Mesendoderm (in vitro differentiated cells): ENCODE results near the gene DNAH17.

Experiments
- DNase-seq: peaks from one replicate; pipeline ENCODE4 v3.0.0; 2013
- H2AK5ac ChIP-seq: 2 replicates; pipeline ENCODE4 v1.6.1; 2013; ENCODE audit warnings: low read length, inconsistent platforms
- H2BK120ac ChIP-seq: 2 replicates; pipeline ENCODE4 v1.6.1; 2013; ENCODE audit warnings: low read depth, mild to moderate bottlenecking, low read length, moderate library complexity, mixed read lengths
- H2BK15ac ChIP-seq: replicated peaks from 2 replicates; pipeline ENCODE4 v1.6.1; 2013; ENCODE audit warnings: low read depth, mild to moderate bottlenecking, moderate library complexity
- H2BK5ac ChIP-seq: 2 replicates; pipeline ENCODE4 v1.6.1; 2013; ENCODE audit warnings: low read length, inconsistent platforms
- H3K18ac ChIP-seq: 2 replicates; pipeline ENCODE4 v1.6.1; 2013; ENCODE audit warnings: mild to moderate bottlenecking, low read length, mixed read lengths
- H3K23ac ChIP-seq: one replicate; pipeline ENCODE4 v1.6.1; 2013; ENCODE audit warnings: low read length
- H3K27ac ChIP-seq: 2 replicates; pipeline ENCODE4 v1.5.1; 2013; ENCODE audit warnings: low read depth, mild to moderate bottlenecking, inconsistent platforms, low read length, moderate library complexity
- H3K27me3 ChIP-seq: 2 replicates; pipeline ENCODE4 v1.6.1; 2013; ENCODE audit warnings: low read length, control low read depth, mild to moderate bottlenecking, inconsistent platforms; ENCODE audit not compliant: insufficient read depth, poor library complexity
- H3K36me3 ChIP-seq: 2 replicates; pipeline ENCODE4 v1.6.1; 2013; ENCODE audit warnings: low read length, inconsistent platforms; ENCODE audit not compliant: control insufficient read depth, insufficient read depth
- H3K4ac ChIP-seq: one replicate; pipeline ENCODE4 v1.6.1; 2013; ENCODE audit warnings: low read depth, mild to moderate bottlenecking, low read length, moderate library complexity
- H3K4me1 ChIP-seq: 2 replicates; pipeline ENCODE4 v1.6.1; 2013; ENCODE audit warnings: low read depth, low read length, inconsistent platforms; ENCODE audit not compliant: control insufficient read depth
- H3K4me2 ChIP-seq: 2 replicates; pipeline ENCODE4 v1.6.1; 2013; ENCODE audit warnings: low read length
- H3K4me3 ChIP-seq: 2 replicates; pipeline ENCODE4 v1.5.1; 2013; ENCODE audit warnings: mild to moderate bottlenecking, low read length
- H3K56ac ChIP-seq: one replicate; pipeline ENCODE4 v1.6.1; 2013; ENCODE audit warnings: low read length
- H3K79me1 ChIP-seq: 2 replicates; pipeline ENCODE4 v1.6.1; 2013; ENCODE audit warnings: low read length, inconsistent platforms
- H3K79me2 ChIP-seq: 2 replicates; pipeline ENCODE4 v1.6.1; 2013; ENCODE audit warnings: mild to moderate bottlenecking, low read length; ENCODE audit not compliant: control insufficient read depth, insufficient read depth
- H3K9ac ChIP-seq: 2 replicates; pipeline ENCODE4 v1.6.1; 2013; ENCODE audit warnings: low read length, inconsistent platforms
- H4K5ac ChIP-seq: one replicate; pipeline ENCODE4 v1.6.1; 2013; ENCODE audit warnings: low read length
- H4K8ac ChIP-seq: one replicate; pipeline ENCODE4 v1.6.1; 2013; ENCODE audit warnings: low read depth, mild to moderate bottlenecking, control low read depth, low read length, moderate library complexity
- WGBS: extraction: QIAGEN DNeasy Blood & Tissue Kit; methylation state at CpG from one replicate; pipeline ENCODE4 v1.1.7; 2013; ENCODE audit warnings: low lambda C conversion rate, missing lambda C conversion rate; ENCODE audit not compliant: insufficient coverage; ENCODE audit errors: extremely low coverage; 5-methylcytosine and 5-hydroxymethylcytosine counted together

The DNAH17 gene

GRCh38 chr17:78417531-78417909 lies 159.7 kb downstream of the DNAH17 start:
- Histone ChIP-seq H3K27me3 (no peaks in the 10 kb centered on the region), H3K23ac (no peak overlapping the region), H3K4ac (no peak overlapping the region), H4K8ac (no peak overlapping the region), H2BK15ac (no peak overlapping the region), H3K27ac (no peak overlapping the region), H3K79me1 (peaks cover 16% of the 10 kb centered on the region), H2BK5ac (no peak overlapping the region), H3K9ac (no peak overlapping the region), H3K4me2 (no peak overlapping the region), H3K4me3 (no peak overlapping the region), H2AK5ac (no peak overlapping the region), H2BK120ac (no peak overlapping the region), H3K18ac (no peak overlapping the region), H3K36me3 (peaks cover 3% of the 10 kb centered on the region), H4K5ac (no peak overlapping the region), H3K4me1 (no peaks in the 10 kb centered on the region), H3K79me2 (peaks cover 16% of the 10 kb centered on the region), H3K56ac (no peak overlapping the region)
- no peak for DNase-seq
- no CpG with 5 or more reads among the region's 13 CpGs for WGBS

GRCh38 chr17:78416791-78417530 lies 160.2 kb downstream of the DNAH17 start:
- Histone ChIP-seq H3K36me3 (no peaks in the 10 kb centered on the region), H3K4me2 (no peak overlapping the region), H3K4me1 (no peaks in the 10 kb centered on the region), H3K79me1 (peaks cover 17% of the 10 kb centered on the region), H3K4ac (no peak overlapping the region), H4K8ac (no peak overlapping the region), H3K4me3 (no peak overlapping the region), H2BK15ac (no peak overlapping the region), H3K23ac (no peak overlapping the region), H4K5ac (no peak overlapping the region), H3K79me2 (peaks cover 21% of the 10 kb centered on the region), H3K27ac (no peak overlapping the region), H3K56ac (peak overlapping the region; percentile 28), H2BK120ac (no peak overlapping the region), H3K18ac (no peak overlapping the region), H3K9ac (no peak overlapping the region), H2BK5ac (no peak overlapping the region), H2AK5ac (no peak overlapping the region), H3K27me3 (no peaks in the 10 kb centered on the region)
- WGBS: no CpG with 5 or more reads among the region's 15 CpGs
- DNase-seq: no peak

- H3K36me3 ChIP-seq: no peaks in the 10 kb centered on the region
- WGBS: no CpG with 5 or more reads among the region's 17 CpGs
- H3K9ac ChIP-seq: no peak overlapping the region
- H3K18ac ChIP-seq: no peak overlapping the region
- no peak overlapping the region for H2BK120ac ChIP-seq
- H3K27ac ChIP-seq: no peak overlapping the region
- H3K27me3 ChIP-seq: no peaks in the 10 kb centered on the region
- H3K4me1 ChIP-seq: no peaks in the 10 kb centered on the region
- no peak overlapping the region for H4K5ac ChIP-seq
- H2BK5ac ChIP-seq: no peak overlapping the region
- no peak overlapping the region for H2BK15ac ChIP-seq
- H3K56ac ChIP-seq: no peak overlapping the region
- no peak overlapping the region for H3K4me3 ChIP-seq
- H4K8ac ChIP-seq: no peak overlapping the region
- peaks cover 20% of the 10 kb centered on the region for H3K79me1 ChIP-seq
- no peak overlapping the region for H3K23ac ChIP-seq
- no peak for DNase-seq
- no peak overlapping the region for H2AK5ac ChIP-seq
- no peak overlapping the region for H3K4me2 ChIP-seq
- no peak overlapping the region for H3K4ac ChIP-seq
- peaks cover 25% of the 10 kb centered on the region for H3K79me2 ChIP-seq
Observed at GRCh38 chr17:78415821-78416711, 161.1 kb downstream of the DNAH17 start.

GRCh38 chr17:78414178-78415162 lies 162.7 kb downstream of the DNAH17 start:
- no peak overlapping the region for H3K4me2 ChIP-seq
- H2BK5ac ChIP-seq: no peak overlapping the region
- H3K27me3 ChIP-seq: no peaks in the 10 kb centered on the region
- no peak overlapping the region for H3K4ac ChIP-seq
- no peak for DNase-seq
- H3K18ac ChIP-seq: no peak overlapping the region
- H2AK5ac ChIP-seq: no peak overlapping the region
- H3K23ac ChIP-seq: no peak overlapping the region
- H3K27ac ChIP-seq: no peak overlapping the region
- H3K79me2 ChIP-seq: peaks cover 30% of the 10 kb centered on the region
- H2BK120ac ChIP-seq: no peak overlapping the region
- no peaks in the 10 kb centered on the region for H3K36me3 ChIP-seq
- H4K5ac ChIP-seq: no peak overlapping the region
- no peak overlapping the region for H3K9ac ChIP-seq
- no peak overlapping the region for H3K4me3 ChIP-seq
- no peaks in the 10 kb centered on the region for H3K4me1 ChIP-seq
- H4K8ac ChIP-seq: no peak overlapping the region
- peaks cover 20% of the 10 kb centered on the region for H3K79me1 ChIP-seq
- no CpG with 5 or more reads among the region's 34 CpGs for WGBS
- peak overlapping the region; percentile 19 for H3K56ac ChIP-seq
- no peak overlapping the region for H2BK15ac ChIP-seq

- no peaks in the 10 kb centered on the region for H3K27me3 ChIP-seq
- no peak overlapping the region for H3K4ac ChIP-seq
- no peak overlapping the region for H2BK15ac ChIP-seq
- peaks cover 5% of the 10 kb centered on the region for H3K4me1 ChIP-seq
- H3K4me2 ChIP-seq: no peak overlapping the region
- H4K5ac ChIP-seq: no peak overlapping the region
- H3K23ac ChIP-seq: no peak overlapping the region
- no peak overlapping the region for H2BK5ac ChIP-seq
- H3K4me3 ChIP-seq: no peak overlapping the region
- no peak overlapping the region for H3K56ac ChIP-seq
- H3K18ac ChIP-seq: no peak overlapping the region
- H4K8ac ChIP-seq: no peak overlapping the region
- H2BK120ac ChIP-seq: no peak overlapping the region
- no peak overlapping the region for H2AK5ac ChIP-seq
- no CpG with 5 or more reads among the region's 10 CpGs for WGBS
- H3K36me3 ChIP-seq: peaks cover 1% of the 10 kb centered on the region
- H3K79me1 ChIP-seq: peaks cover 27% of the 10 kb centered on the region
- no peak for DNase-seq
- peaks cover 49% of the 10 kb centered on the region for H3K79me2 ChIP-seq
- H3K27ac ChIP-seq: no peak overlapping the region
- H3K9ac ChIP-seq: no peak overlapping the region
Observed at GRCh38 chr17:78412403-78412802, 164.8 kb downstream of the DNAH17 start.
